ENCODE results near the gene HEATR5A. TPM values are rescaled to one million over a fixed set of nuclear protein-coding genes. Genes with fewer than 3 reads are reported as not detected.
"Not testable (repeated sequence)": the region's sequence is repeated elsewhere in the genome, so short reads cannot be mapped to it uniquely, and the experiment has no call there.

The HEATR5A gene
- total and polyA plus RNA-seq, 9 donors = 9.5 to 26.0 (median 13.2) TPM

DNA sequence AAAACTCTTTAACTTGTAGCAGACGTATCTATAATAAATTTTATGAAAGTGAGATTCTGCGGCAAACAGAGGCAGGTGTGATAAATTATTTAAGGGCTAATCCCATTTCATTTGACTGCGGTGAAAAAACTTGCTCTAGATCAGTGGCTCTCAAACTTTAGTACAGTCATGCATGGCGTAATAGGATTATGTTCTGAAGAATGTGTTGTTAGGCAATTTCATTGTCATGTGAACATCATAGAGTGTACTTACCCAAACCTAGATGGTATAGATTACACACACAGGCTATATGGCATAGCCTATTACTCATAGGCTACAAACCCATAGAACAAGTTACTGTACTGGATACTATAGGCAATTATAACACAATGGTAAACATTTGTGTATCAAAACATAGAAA, 83.7 kb downstream of the HEATR5A start:
- Histone ChIP-seq H3K27me3 (ENCODE audit: control insufficient read depth, insufficient read depth, low read length) (no peaks in the 10 kb centered on the region), H3K9me3 (replicated peaks; ENCODE audit: control insufficient read depth, low read depth, low read length) (peaks cover 5% of the 10 kb centered on the region), H3K27ac (ENCODE audit: low read length) (no peak overlapping the region), H3K4me1 (ENCODE audit: control insufficient read depth, insufficient read depth, low read length) (no peaks in the 10 kb centered on the region), H3K36me3 (ENCODE audit: control insufficient read depth, insufficient read depth, low read length) (peaks cover 12% of the 10 kb centered on the region), H3K4me3 (ENCODE audit: low read length) (no peak overlapping the region)
- no peak for DNase-seq
- WGBS (ENCODE audit: insufficient coverage) = no CpG with 5 or more reads among the region's 4 CpGs

GRCh38 chr14:31331395-31331794, 89.0 kb downstream of the HEATR5A start:
- WGBS (ENCODE audit: insufficient coverage) = no CpG with 5 or more reads among the region's 1 CpG
- H3K27ac ChIP-seq (ENCODE audit: low read length); H3K4me1 ChIP-seq (ENCODE audit: control insufficient read depth, insufficient read depth, low read length); DNase-seq; H3K4me3 ChIP-seq (ENCODE audit: low read length); H3K27me3 ChIP-seq (ENCODE audit: control insufficient read depth, insufficient read depth, low read length): not testable (repeated sequence)
- Histone ChIP-seq H3K9me3 (replicated peaks; ENCODE audit: control insufficient read depth, low read depth, low read length) (peaks cover 17% of the 10 kb centered on the region), H3K36me3 (ENCODE audit: control insufficient read depth, insufficient read depth, low read length) (peaks cover 22% of the 10 kb centered on the region)

- H3K27ac ChIP-seq (ENCODE audit: low read length); H3K4me1 ChIP-seq (ENCODE audit: control insufficient read depth, insufficient read depth, low read length); H3K4me3 ChIP-seq (ENCODE audit: low read length); H3K27me3 ChIP-seq (ENCODE audit: control insufficient read depth, insufficient read depth, low read length); DNase-seq: not testable (repeated sequence)
- H3K36me3 ChIP-seq (ENCODE audit: control insufficient read depth, insufficient read depth, low read length) = peaks cover 22% of the 10 kb centered on the region
- WGBS (ENCODE audit: insufficient coverage) = 100% methylated on average over 7 of the region's 8 CpGs
- H3K9me3 ChIP-seq (replicated peaks; ENCODE audit: control insufficient read depth, low read depth, low read length) = peaks cover 17% of the 10 kb centered on the region
Measured at GRCh38 chr14:31329876-31330521, 90.4 kb downstream of the HEATR5A start.

DNA sequence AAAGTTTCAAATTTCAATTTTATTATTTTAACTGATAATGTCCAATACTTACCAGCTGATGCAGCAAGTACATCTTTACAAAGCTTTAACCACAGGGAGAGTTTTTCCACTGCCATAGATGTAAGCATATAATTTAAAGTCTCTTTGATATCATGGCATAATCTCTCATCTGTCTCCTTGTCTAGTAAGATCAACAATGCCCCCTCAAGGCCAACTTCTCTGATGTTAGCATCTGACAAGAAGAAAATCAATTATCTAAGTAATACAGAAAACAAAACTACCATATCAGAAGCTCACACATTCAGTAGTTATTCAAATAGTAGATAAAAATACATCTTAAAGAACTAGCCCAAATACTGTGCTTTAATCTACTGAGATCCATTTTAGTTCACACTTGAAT, 94.2 kb downstream of the HEATR5A start:
- H3K4me1 ChIP-seq (ENCODE audit: control insufficient read depth, insufficient read depth, low read length) = no peaks in the 10 kb centered on the region
- no peak overlapping the region for H3K4me3 ChIP-seq (ENCODE audit: low read length)
- peak; percentile 7 for DNase-seq
- no peak overlapping the region for H3K27ac ChIP-seq (ENCODE audit: low read length)
- peaks cover 12% of the 10 kb centered on the region for H3K36me3 ChIP-seq (ENCODE audit: control insufficient read depth, insufficient read depth, low read length)
- H3K9me3 ChIP-seq (replicated peaks; ENCODE audit: control insufficient read depth, low read depth, low read length) = peaks cover 8% of the 10 kb centered on the region
- no peaks in the 10 kb centered on the region for H3K27me3 ChIP-seq (ENCODE audit: control insufficient read depth, insufficient read depth, low read length)

- peaks cover 14% of the 10 kb centered on the region for H3K36me3 ChIP-seq (ENCODE audit: control insufficient read depth, insufficient read depth, low read length)
- DNase-seq = no peak
- H3K4me1 ChIP-seq (ENCODE audit: control insufficient read depth, insufficient read depth, low read length) = no peaks in the 10 kb centered on the region
- H3K27ac ChIP-seq (ENCODE audit: low read length) = no peak overlapping the region
- H3K4me3 ChIP-seq (ENCODE audit: low read length) = no peak overlapping the region
- H3K27me3 ChIP-seq (ENCODE audit: control insufficient read depth, insufficient read depth, low read length) = no peaks in the 10 kb centered on the region
- no peaks in the 10 kb centered on the region for H3K9me3 ChIP-seq (replicated peaks; ENCODE audit: control insufficient read depth, low read depth, low read length)
- WGBS (ENCODE audit: insufficient coverage) = no CpG with 5 or more reads among the region's 2 CpGs
Measured at GRCh38 chr14:31323419-31323818, 96.9 kb downstream of the HEATR5A start.

GRCh38 chr14:31320922-31321766, 99.2 kb downstream of the HEATR5A start:
- H3K9me3 ChIP-seq (replicated peaks; ENCODE audit: control insufficient read depth, low read depth, low read length) = no peaks in the 10 kb centered on the region
- no peaks in the 10 kb centered on the region for H3K27me3 ChIP-seq (ENCODE audit: control insufficient read depth, insufficient read depth, low read length)
- no peak overlapping the region for H3K27ac ChIP-seq (ENCODE audit: low read length)
- H3K4me1 ChIP-seq (ENCODE audit: control insufficient read depth, insufficient read depth, low read length) = no peaks in the 10 kb centered on the region
- H3K4me3 ChIP-seq (ENCODE audit: low read length) = no peak overlapping the region
- 89% methylated on average over 4 of the region's 14 CpGs for WGBS (ENCODE audit: insufficient coverage)
- H3K36me3 ChIP-seq (ENCODE audit: control insufficient read depth, insufficient read depth, low read length) = peaks cover 23% of the 10 kb centered on the region
- no peak for DNase-seq

GRCh38 chr14:31320216-31320615, 100.1 kb downstream of the HEATR5A start:
- Histone ChIP-seq H3K27me3 (ENCODE audit: control insufficient read depth, insufficient read depth, low read length) (no peaks in the 10 kb centered on the region), H3K4me1 (ENCODE audit: control insufficient read depth, insufficient read depth, low read length) (no peaks in the 10 kb centered on the region), H3K27ac (ENCODE audit: low read length) (no peak overlapping the region), H3K4me3 (ENCODE audit: low read length) (no peak overlapping the region), H3K9me3 (replicated peaks; ENCODE audit: control insufficient read depth, low read depth, low read length) (no peaks in the 10 kb centered on the region), H3K36me3 (ENCODE audit: control insufficient read depth, insufficient read depth, low read length) (peaks cover 26% of the 10 kb centered on the region)
- WGBS (ENCODE audit: insufficient coverage) = 67% methylated on average over 4 of the region's 6 CpGs
- peak; percentile 15 for DNase-seq

GRCh38 chr14:31319701-31320100, 100.6 kb downstream of the HEATR5A start:
- Histone ChIP-seq H3K27ac (ENCODE audit: low read length) (no peak overlapping the region), H3K27me3 (ENCODE audit: control insufficient read depth, insufficient read depth, low read length) (no peaks in the 10 kb centered on the region), H3K36me3 (ENCODE audit: control insufficient read depth, insufficient read depth, low read length) (peaks cover 27% of the 10 kb centered on the region), H3K4me1 (ENCODE audit: control insufficient read depth, insufficient read depth, low read length) (no peaks in the 10 kb centered on the region), H3K4me3 (ENCODE audit: low read length) (no peak overlapping the region), H3K9me3 (replicated peaks; ENCODE audit: control insufficient read depth, low read depth, low read length) (no peaks in the 10 kb centered on the region)
- WGBS (ENCODE audit: insufficient coverage) = 100% methylated on average over 4 of the region's 5 CpGs
- no peak for DNase-seq

- Histone ChIP-seq H3K27me3 (ENCODE audit: control insufficient read depth, insufficient read depth, low read length) (no peaks in the 10 kb centered on the region), H3K27ac (ENCODE audit: low read length) (no peak overlapping the region), H3K4me1 (ENCODE audit: control insufficient read depth, insufficient read depth, low read length) (no peaks in the 10 kb centered on the region), H3K4me3 (ENCODE audit: low read length) (no peak overlapping the region), H3K36me3 (ENCODE audit: control insufficient read depth, insufficient read depth, low read length) (peaks cover 25% of the 10 kb centered on the region), H3K9me3 (replicated peaks; ENCODE audit: control insufficient read depth, low read depth, low read length) (no peaks in the 10 kb centered on the region)
- WGBS (ENCODE audit: insufficient coverage) = no CpG with 5 or more reads among the region's 1 CpG
- DNase-seq = no peak
Measured at GRCh38 chr14:31312934-31313333, 107.4 kb downstream of the HEATR5A start.

DNA sequence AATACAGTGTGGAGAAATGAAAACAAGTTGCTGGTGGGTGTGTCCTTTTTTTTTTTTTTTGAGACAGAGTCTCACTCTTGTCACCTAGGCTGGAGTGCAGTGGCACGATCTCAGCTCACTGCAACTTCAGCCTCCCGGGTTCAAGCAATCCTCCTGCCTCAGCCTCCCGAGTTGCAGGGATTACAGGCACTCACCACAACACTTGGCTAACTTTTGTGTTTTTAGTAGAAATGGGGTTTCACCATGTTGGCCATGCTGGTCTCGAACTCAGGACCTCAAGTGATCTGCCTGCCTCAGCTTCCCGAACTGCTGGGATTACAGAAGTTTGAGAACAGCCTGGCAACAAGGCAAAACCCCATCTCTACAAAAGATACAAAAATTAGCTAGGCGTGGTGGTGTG, 108.0 kb downstream of the HEATR5A start:
- WGBS (ENCODE audit: insufficient coverage) = 100% methylated on average over 1 of the region's 6 CpGs
- H3K36me3 ChIP-seq (ENCODE audit: control insufficient read depth, insufficient read depth, low read length) = peaks cover 29% of the 10 kb centered on the region
- not testable (repeated sequence) for H3K9me3 ChIP-seq (replicated peaks; ENCODE audit: control insufficient read depth, low read depth, low read length); DNase-seq; H3K27ac ChIP-seq (ENCODE audit: low read length); H3K27me3 ChIP-seq (ENCODE audit: control insufficient read depth, insufficient read depth, low read length); H3K4me3 ChIP-seq (ENCODE audit: low read length); H3K4me1 ChIP-seq (ENCODE audit: control insufficient read depth, insufficient read depth, low read length)
